GM12872 (cell line): ENCODE results near the gene PDPN.

Experiments
- CTCF ChIP-seq: IDR thresholded peaks from 3 replicates; pipeline ENCODE4 v1.5.1; 2011; ENCODE audit warnings: low read depth, mild to moderate bottlenecking, low read length, moderate library complexity; ENCODE audit not compliant: insufficient read depth

The PDPN gene

GRCh38 chr1:13587256-13588030, 3.8 kb downstream of the PDPN start:
- no peak for TF ChIP-seq CTCF

- TF ChIP-seq CTCF: no peak
Observed at GRCh38 chr1:13588946-13589796, 5.5 kb downstream of the PDPN start.

- no peak for TF ChIP-seq CTCF
Observed at GRCh38 chr1:13590486-13590885, 6.9 kb downstream of the PDPN start.

- TF ChIP-seq CTCF: no peak
Observed at GRCh38 chr1:13593511-13594131, 10.0 kb downstream of the PDPN start.

GRCh38 chr1:13595411-13595810, 11.8 kb downstream of the PDPN start:
- TF ChIP-seq CTCF: no peak

GRCh38 chr1:13597166-13597565, 13.5 kb downstream of the PDPN start:
- no peak for TF ChIP-seq CTCF
